ENCODE results near the gene EPHA3.
"Not testable (repeated sequence)": the region's sequence is repeated elsewhere in the genome, so short reads cannot be mapped to it uniquely, and the experiment has no call there.

Gene EPHA3

GRCh38 chr3:89287902-89288508 is 180.6 kb downstream of the EPHA3 start:
- no peak for DNase-seq (ENCODE audit: low read depth)

- no peak for DNase-seq (ENCODE audit: low read depth)
Observed at GRCh38 chr3:89289574-89290190, 182.3 kb downstream of the EPHA3 start.

- no peak for DNase-seq (ENCODE audit: low read depth)
Observed at GRCh38 chr3:89297199-89297598, 189.8 kb downstream of the EPHA3 start.

GRCh38 chr3:89300526-89300925 is 193.1 kb downstream of the EPHA3 start:
- no peak for DNase-seq (ENCODE audit: low read depth)

- no peak for DNase-seq (ENCODE audit: low read depth)
Observed at GRCh38 chr3:89300981-89301380, 193.6 kb downstream of the EPHA3 start.

GRCh38 chr3:89303701-89304100 is 196.3 kb downstream of the EPHA3 start:
- DNase-seq (ENCODE audit: low read depth): no peak

- DNase-seq (ENCODE audit: low read depth): no peak
Observed at GRCh38 chr3:89306540-89306939, 199.1 kb downstream of the EPHA3 start.

GRCh38 chr3:89311581-89311980 is 204.2 kb downstream of the EPHA3 start:
- no peak for DNase-seq (ENCODE audit: low read depth)

- DNase-seq (ENCODE audit: low read depth): no peak
Observed at GRCh38 chr3:89312141-89312540, 204.7 kb downstream of the EPHA3 start.

- no peak for DNase-seq (ENCODE audit: low read depth)
Observed at GRCh38 chr3:89314454-89315098, 207.2 kb downstream of the EPHA3 start.

GRCh38 chr3:89315750-89316470 is 208.5 kb downstream of the EPHA3 start:
- no peak for DNase-seq (ENCODE audit: low read depth)

GRCh38 chr3:89320186-89320585 is 212.8 kb downstream of the EPHA3 start:
- DNase-seq (ENCODE audit: low read depth): no peak

- no peak for DNase-seq (ENCODE audit: low read depth)
Observed at GRCh38 chr3:89326997-89327396, 219.6 kb downstream of the EPHA3 start.

GRCh38 chr3:89332386-89332785 is 225.0 kb downstream of the EPHA3 start:
- no peak for DNase-seq (ENCODE audit: low read depth)

- no peak for DNase-seq (ENCODE audit: low read depth)
Observed at GRCh38 chr3:89332793-89333192, 225.4 kb downstream of the EPHA3 start.

- DNase-seq (ENCODE audit: low read depth): no peak
Observed at GRCh38 chr3:89335693-89336092, 228.3 kb downstream of the EPHA3 start.

GRCh38 chr3:89340408-89340807 is 233.0 kb downstream of the EPHA3 start:
- no peak for DNase-seq (ENCODE audit: low read depth)

GRCh38 chr3:89344076-89344475 is 236.7 kb downstream of the EPHA3 start:
- no peak for DNase-seq (ENCODE audit: low read depth)

GRCh38 chr3:89350935-89351334 is 243.5 kb downstream of the EPHA3 start:
- not testable (repeated sequence) for DNase-seq (ENCODE audit: low read depth)

GRCh38 chr3:89353465-89353864 is 246.0 kb downstream of the EPHA3 start:
- DNase-seq (ENCODE audit: low read depth): no peak

- no peak for DNase-seq (ENCODE audit: low read depth)
Observed at GRCh38 chr3:89358281-89358680, 250.9 kb downstream of the EPHA3 start.

GRCh38 chr3:89360156-89360555 is 252.7 kb downstream of the EPHA3 start:
- no peak for DNase-seq (ENCODE audit: low read depth)

GRCh38 chr3:89362496-89362895 is 255.1 kb downstream of the EPHA3 start:
- no peak for DNase-seq (ENCODE audit: low read depth)

All from stimulated activated CD8-positive, alpha-beta memory T cell treated with anti-CD3 and anti-CD28 coated beads, Interleukin-12 subunit alpha, Interleukin-12 subunit beta, amount 100 ng/mL, for 4 hours (primary cell).